ENCODE results near the gene PDE6H.

- TF ChIP-seq CTCF (IDR thresholded peaks at IDR 0.05): no peak
- no peak for TF ChIP-seq POLR2AphosphoS5 (IDR thresholded peaks at IDR 0.05)
- TF ChIP-seq POLR2A (IDR thresholded peaks at IDR 0.05): no peak
Measured at GRCh38 chr12:14979468-14979867, 6.6 kb downstream of the PDE6H start.

Data from prostate gland (tissue), 2 donors.